ENCODE data around the gene PLA2G2D. TPM values are rescaled to one million over a fixed set of nuclear protein-coding genes. Genes with fewer than 3 reads are reported as not detected.

Gene PLA2G2D
- polyA plus RNA-seq, 3 donors, result 0.08 TPM; not detected in 1

GRCh38 chr1:20069874-20070273 is 49.5 kb downstream of the PLA2G2D start, which contains the start of gene PLA2G5:
TSS of gene PLA2G5 (plus strand) at chr1:20070194. CDS start at chr1:20084831, 14,637 bp downstream.
- Histone ChIP-seq H2AFZ (ENCODE audit: insufficient read depth, low read depth, low read length, poor library complexity, severe bottlenecking) (no peak within 1 kb of the TSS), H3K36me3 (replicated peaks in 1 of 2; ENCODE audit: control insufficient read depth in 1 of 2, insufficient read depth in 2 of 2, low read length in 2 of 2) (no peaks in the 10 kb centered on the region), H4K20me1 (ENCODE audit: insufficient read depth, low read length) (no peaks in the 10 kb centered on the region), H3K79me2 (ENCODE audit: insufficient read depth, low read length) (no peaks in the 10 kb centered on the region), H3K27me3 (ENCODE audit: control insufficient read depth in 2 of 2, insufficient read depth in 2 of 2, low read length in 2 of 2) (peaks cover 3 to 4% of the 10 kb centered on the region in 2 donors), H3K27ac (ENCODE audit: low read depth in 1 of 2, low read length in 2 of 2) (no peak within 1 kb of the TSS), H3K9me3 (replicated peaks in 1 of 2; ENCODE audit: control insufficient read depth in 1 of 2, insufficient read depth in 1 of 2, low read length in 2 of 2) (no peaks in the 10 kb centered on the region), H3K4me3 (replicated peaks in 1 of 3; ENCODE audit: low read depth in 2 of 3, low read length in 3 of 3) (no peak within 1 kb of the TSS), H3K4me2 (replicated peaks; ENCODE audit: extremely low read depth, low read length, poor library complexity, severe bottlenecking) (no peak within 1 kb of the TSS), H3K4me1 (ENCODE audit: control insufficient read depth in 1 of 2, insufficient read depth in 2 of 2, low read length in 2 of 2) (no peaks in the 10 kb centered on the region), H3K9ac (ENCODE audit: insufficient read depth, low read length, poor library complexity, severe bottlenecking) (no peak within 1 kb of the TSS)
- H3K9me3 Mint-ChIP-seq, result no peaks in the 10 kb centered on the region
- H3K27me3 Mint-ChIP-seq (ENCODE audit: low read depth in 3 of 3), result peaks cover 0 to 17% (median 15%) of the 10 kb centered on the region in 3 donors
- H3K27ac Mint-ChIP-seq, result peak within 1 kb of the TSS in 1 of 7 donors; percentile 57
- intact Hi-C loops (cut with micrococcal nuclease), result no loop called here
- WGBS (ENCODE audit: insufficient coverage), result 67% methylated on average over 7 of the region's 7 CpGs
- no peak for TF ChIP-seq CTCF (IDR thresholded peaks at IDR 0.05)
- H3K4me3 Mint-ChIP-seq, result no peak within 1 kb of the TSS
- no peaks in the 10 kb centered on the region for H3K36me3 Mint-ChIP-seq
- no peaks in the 10 kb centered on the region for H3K4me1 Mint-ChIP-seq
- DNase-seq, result no peak

- Histone ChIP-seq H3K79me2 (ENCODE audit: insufficient read depth, low read length) (no peaks in the 10 kb centered on the region), H2AFZ (ENCODE audit: insufficient read depth, low read depth, low read length, poor library complexity, severe bottlenecking) (no peak overlapping the region), H3K9me3 (replicated peaks in 1 of 2; ENCODE audit: control insufficient read depth in 1 of 2, insufficient read depth in 1 of 2, low read length in 2 of 2) (no peaks in the 10 kb centered on the region), H4K20me1 (ENCODE audit: insufficient read depth, low read length) (no peaks in the 10 kb centered on the region), H3K4me2 (replicated peaks; ENCODE audit: extremely low read depth, low read length, poor library complexity, severe bottlenecking) (no peak overlapping the region), H3K9ac (ENCODE audit: insufficient read depth, low read length, poor library complexity, severe bottlenecking) (no peak overlapping the region), H3K36me3 (replicated peaks in 1 of 2; ENCODE audit: control insufficient read depth in 1 of 2, insufficient read depth in 2 of 2, low read length in 2 of 2) (no peaks in the 10 kb centered on the region), H3K27ac (ENCODE audit: low read depth in 1 of 2, low read length in 2 of 2) (no peak overlapping the region), H3K27me3 (ENCODE audit: control insufficient read depth in 2 of 2, insufficient read depth in 2 of 2, low read length in 2 of 2) (peaks cover 3 to 4% of the 10 kb centered on the region in 2 donors), H3K4me3 (replicated peaks in 1 of 3; ENCODE audit: low read depth in 2 of 3, low read length in 3 of 3) (no peak overlapping the region), H3K4me1 (ENCODE audit: control insufficient read depth in 1 of 2, insufficient read depth in 2 of 2, low read length in 2 of 2) (no peaks in the 10 kb centered on the region)
- Mint-ChIP-seq H3K4me1 (no peaks in the 10 kb centered on the region), H3K27me3 (ENCODE audit: low read depth in 3 of 3) (peaks cover 2 to 19% (median 17%) of the 10 kb centered on the region in 3 donors), H3K4me3 (no peak overlapping the region), H3K27ac (no peak overlapping the region), H3K36me3 (no peaks in the 10 kb centered on the region), H3K9me3 (no peaks in the 10 kb centered on the region)
- 100% methylated on average over 1 of the region's 7 CpGs for WGBS (ENCODE audit: insufficient coverage)
- intact Hi-C loops (cut with micrococcal nuclease), result no loop called here
- no peak for DNase-seq
- no peak for TF ChIP-seq CTCF (IDR thresholded peaks at IDR 0.05)
Measured at GRCh38 chr1:20068722-20069121, 50.6 kb downstream of the PLA2G2D start.

Measured in CD14-positive monocyte (primary cell).